Left forelimb (tissue), 1 donor: Measurements from ENCODE around the gene RPTOR.
A peak's percentile ranks its signal among the peaks of the same experiment; 100 is the strongest.
"Not testable (repeated sequence)": the region's sequence is repeated elsewhere in the genome, so short reads cannot be mapped to it uniquely, and the experiment has no call there.

Source experiments
- DNase-seq: peaks from one replicate; pipeline ENCODE4 v3.0.0-alpha.2; 2018; ENCODE audit warnings: low spot score

Gene RPTOR

DNA sequence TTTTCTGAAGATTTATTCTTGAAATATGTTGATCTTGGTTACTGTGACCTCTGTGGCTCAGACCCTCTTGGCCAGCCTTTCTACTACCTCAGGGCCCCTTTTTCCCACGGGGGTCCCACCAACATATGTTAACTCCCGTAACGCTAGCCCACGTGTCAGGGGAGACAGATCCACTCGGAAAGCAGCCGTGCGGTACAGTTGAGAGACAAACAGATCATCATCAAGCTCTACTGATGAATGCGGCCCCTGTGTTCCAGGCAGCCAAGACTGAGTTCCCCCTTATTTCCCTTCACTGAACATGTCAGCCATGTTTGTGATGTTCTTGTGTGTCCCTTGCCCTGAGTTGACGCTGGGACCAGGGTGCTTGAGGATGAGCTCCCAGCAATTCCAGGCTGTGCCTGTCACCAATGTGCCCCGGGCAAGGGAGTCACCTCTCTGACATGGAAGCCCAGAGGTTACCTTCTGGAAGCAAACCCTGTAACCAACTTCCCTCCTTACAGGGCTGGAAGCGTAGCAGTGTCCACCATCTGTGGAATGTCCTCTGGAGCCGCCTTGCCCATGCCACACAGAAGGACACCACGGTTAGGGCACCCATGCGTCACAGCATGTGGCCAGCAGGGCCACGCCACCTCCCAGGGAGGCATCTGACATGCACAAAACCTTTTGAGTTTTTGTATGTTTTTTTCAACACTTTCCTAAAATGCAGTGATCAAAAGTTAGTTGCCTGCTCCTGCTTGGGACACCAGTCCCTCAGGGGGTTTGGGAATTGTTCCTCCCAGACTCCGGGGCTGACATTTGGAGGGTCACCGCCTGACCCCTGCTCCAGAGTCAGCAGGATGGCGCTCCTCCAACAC is 253.3 kb downstream of the RPTOR start:
- no peak for DNase-seq

DNA sequence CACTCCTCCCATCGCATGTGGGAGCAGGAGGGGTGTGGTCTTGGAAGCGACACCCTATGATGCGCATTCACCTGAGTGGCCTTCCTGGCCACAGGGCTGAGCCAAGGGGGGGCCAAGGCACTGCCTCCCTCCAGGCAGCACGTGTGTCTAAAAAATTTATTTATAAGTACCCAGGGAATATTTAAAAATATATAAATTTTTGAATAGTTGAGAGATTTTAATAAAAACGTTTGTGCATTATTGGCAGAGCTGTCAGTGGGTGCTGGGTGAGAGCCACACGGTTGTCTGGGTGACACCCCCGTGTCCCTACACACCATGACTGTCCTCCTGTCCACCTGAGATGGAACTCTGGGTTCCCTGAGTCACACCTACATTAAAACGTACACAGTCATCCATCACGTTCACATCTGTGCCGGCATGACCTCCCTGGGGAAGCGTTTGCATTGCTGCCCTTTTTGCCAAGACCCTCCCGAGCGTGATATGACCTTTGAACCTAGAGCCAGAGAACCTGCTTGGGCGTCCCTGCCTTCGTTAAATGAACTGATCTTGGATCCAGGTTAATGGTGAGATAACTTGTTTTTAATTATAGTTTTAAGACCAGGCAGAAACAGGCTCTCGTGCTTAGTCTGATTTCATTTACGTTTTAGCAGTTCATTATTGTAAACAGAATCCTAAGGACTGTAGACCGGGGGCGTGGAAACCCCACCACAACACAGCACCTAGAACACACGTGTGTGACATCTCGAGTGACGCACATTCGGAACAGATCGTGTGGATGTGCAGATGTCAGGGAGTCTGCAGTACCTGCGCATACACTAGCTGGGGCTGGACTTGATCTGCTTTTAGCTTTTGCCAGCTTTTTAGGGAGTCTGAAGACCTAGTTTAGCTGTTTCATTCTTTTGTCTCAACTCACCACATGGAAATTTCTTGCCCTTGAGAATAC is 254.2 kb downstream of the RPTOR start:
- peak; percentile 23 for DNase-seq

DNA sequence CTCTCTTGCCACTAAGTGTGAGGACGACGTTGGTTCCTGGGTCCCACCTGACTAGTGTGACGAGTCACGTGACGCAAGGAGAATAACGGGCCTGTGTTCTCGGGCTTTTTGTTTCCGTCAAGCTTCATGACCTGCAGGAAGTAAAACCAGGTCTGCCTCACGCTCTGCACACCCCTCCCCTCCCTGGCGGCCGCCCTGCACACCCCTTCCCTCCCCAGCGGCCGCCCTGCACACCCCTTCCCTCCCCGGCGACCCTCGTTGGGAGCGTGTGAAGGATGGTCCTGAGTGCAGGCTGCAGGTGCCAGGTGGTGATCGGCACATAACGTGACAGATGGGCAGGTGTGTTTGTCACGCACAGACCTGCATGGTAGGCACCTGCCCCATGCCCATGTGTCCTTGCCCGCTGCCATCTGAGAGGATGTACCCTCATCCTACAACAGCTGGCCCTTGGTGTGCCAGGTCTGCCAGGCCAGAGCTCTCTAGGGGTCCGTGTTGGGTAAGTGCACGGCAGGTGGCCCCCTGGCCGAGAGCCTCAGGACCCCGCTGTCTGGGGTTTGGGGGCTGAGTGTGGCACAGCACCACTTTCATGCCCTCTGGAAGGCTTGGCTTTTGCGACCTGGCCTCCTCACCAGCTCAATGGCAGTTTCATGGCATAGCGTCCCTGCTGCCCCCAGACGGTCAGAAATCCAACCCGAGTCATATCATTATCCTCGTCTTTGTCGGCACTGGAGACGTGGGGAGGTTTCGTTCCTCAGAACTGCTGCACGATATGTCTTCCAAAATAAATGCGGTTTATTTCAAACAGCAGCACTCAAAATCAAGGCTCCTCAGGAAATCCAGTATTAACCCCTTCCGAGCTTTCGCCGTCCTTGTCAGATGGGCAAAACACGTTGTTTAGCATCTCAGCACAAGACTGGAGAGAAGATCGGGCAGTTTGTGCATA is 255.2 kb downstream of the RPTOR start:
- DNase-seq, result peak; percentile 49

DNA sequence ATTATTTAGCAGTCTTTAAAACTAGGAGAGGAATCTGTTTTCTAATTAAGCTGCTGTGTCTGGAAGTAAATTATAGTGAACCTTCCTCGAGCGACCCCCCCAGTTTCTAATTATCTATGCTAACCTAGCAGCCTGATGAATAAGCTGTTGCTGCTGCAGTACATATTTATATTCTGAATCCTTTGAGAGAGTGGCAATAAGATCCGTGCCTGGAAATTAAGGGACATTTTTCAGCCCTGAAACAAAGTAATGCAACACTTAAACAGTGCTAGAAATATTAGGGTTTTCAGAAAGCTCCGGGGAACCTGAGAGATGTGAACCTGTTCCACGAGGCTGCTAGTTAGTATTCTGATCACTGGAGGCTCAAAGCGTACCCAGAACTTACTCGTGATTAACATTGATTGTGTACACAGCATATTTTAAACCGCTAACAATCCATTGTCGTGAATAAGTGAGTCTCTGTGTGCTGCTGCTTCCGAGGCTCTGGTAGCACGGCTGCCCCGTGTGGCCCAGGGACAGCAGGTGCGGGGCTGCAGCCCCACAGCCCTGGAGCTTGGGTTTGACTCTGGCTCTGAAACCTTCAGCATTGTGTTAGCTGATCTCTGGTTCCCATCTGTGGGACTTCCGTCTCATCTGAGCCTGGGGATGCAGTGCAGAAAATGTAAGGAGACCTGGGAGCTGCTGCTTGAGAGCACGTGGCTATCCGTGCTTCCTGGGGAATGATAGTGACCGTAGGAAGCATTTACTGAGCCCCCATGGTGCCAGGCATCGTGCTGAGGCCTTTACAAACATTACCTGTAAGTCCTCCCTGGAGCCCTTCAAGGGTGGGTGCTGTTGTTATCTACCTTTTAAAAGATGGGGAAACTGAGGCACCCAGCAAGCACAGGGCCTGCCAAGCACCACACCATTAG is 256.1 kb downstream of the RPTOR start:
- DNase-seq, result peak; percentile 42

DNA sequence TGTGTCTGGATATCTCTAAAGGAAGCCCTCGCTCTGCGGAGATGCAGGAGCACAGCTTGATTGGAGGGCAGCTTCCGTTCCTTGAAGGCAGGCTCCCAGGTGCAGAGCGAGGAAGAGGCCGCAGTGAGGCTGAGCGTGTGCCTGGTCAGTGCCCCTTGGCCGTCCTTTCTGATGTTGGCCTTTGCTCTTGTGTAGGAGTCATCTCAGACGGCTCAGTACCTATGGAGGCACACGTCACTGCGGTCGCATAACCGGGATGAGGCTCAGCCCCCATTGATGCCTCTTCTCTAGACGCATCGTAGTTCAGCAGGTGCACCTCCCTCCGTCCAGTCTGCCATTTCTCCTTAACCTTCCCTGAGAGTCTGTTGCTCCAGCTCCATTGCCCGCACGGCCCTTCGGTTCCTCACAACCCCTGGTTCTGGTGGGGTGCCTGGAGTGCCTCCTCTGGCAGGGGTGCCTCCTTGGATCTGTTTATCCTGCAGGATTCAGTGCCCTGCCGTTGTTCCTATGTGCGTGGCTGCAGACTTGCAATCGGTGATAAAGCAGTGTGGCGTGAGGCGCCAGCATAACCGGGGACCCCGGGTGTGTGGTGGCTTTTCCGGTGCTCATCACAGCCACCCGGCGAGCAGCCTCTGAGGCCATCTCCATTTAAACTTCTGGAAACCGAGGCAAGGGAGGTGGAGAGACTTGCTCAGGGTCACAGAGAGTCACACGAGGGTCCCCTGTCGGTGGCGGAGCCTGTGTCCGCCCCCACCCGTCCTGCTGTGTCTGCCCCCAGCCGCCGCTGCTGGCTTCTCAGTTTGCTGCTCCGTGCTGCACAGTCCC is 258.2 kb downstream of the RPTOR start:
- DNase-seq, result peak; percentile 48

DNA sequence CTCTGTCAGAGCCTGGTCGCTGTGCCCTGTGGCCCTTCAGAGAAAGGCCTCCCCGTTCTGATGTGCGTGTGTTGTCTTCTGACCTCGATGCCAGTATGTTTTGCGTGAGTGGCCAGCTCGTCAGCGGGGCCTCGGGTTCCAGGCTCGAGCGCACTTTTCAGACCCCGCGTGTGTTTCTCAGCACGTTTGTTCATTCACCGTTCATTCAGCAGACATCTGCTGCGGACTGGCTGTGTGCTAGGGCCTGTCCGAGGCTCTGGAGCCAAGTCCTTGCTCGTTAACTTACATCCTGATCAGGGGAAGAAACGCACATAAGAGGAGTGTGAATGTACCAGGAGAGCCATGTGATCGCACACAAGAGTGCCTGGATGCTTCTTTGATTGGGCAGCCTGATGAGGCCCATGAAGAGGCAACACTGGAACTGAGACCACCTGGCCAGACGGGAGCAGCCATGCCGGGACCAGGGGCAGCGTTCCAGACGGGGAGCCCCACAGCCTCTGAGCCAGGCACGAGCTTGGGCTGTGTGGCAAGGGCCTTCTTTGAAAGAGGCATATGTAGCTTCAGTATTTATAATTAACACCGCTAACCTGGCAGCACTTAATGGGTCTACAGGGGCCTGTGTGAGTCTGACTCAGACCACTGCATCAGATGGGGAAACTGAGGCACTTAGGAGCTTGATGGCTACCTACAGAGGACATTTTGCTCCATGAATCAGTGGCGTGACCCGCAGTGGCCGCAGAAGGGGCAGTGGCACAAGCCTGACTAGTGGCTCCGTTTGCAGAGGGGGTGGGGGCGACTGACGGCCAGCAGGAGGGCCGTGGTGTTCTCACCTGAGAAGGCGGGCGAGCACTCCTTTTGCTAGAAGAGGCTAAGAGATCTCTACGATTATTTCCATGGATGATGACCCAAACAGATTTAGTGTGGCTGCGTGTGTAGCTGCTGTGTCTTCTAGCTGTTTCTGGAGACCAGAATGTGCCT is 259.1 kb downstream of the RPTOR start:
- peak; percentile 45 for DNase-seq

DNA sequence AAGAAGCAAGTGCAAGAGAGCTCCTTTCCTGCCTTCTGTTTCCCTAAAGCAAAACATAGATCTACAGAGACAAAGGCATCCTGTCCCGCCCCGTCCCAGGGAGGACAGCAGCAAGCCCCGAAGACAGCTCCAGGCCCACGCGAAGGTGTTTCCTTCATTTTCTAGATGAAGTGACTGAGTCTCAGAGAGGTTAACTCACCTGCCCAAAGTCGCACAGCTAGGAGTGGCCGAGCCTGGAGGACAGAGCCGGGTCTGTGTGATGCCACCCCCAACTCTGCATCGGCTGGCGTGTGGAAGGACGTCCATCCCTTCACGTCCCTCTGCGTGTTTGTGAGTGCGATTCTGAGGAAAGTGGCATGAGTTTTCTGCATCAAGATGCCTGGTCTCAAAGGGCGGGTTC is 259.8 kb downstream of the RPTOR start:
- peak; percentile 31 for DNase-seq

DNA sequence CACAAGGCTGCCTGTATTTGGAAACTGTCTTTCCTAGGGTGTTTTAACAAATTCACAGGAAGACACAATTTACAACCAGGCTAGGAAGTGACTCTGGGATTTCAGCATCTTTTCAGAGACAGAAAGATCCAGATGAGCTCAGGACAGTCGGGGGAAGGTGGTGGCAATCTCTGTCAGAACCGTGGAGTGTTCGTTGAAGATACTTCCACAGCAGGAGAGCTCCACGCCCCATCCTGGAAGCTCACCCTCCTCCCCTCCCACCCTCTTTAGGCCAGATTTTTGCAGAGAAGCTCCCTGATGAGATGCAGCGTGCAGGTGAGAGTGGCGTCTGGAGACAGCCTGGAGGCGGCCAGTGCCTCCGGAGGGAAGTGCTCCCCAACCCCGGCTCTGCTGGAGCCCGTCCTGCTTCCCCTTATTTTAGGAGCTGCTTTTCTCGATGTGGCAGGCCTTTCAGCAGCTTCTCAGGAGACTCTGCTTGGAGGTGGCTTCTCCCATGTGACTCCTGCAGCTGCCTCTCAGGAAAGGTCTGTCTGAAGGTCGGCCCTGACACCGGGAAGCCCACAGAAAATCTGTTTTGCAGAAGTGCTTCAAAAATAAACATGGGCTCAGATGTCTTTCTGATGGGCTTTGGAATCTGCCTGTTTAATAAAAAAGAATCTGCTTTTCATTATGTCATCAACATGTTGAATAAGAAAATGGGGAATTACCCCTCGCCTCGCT is 260.6 kb downstream of the RPTOR start:
- peak; percentile 42 for DNase-seq

DNA sequence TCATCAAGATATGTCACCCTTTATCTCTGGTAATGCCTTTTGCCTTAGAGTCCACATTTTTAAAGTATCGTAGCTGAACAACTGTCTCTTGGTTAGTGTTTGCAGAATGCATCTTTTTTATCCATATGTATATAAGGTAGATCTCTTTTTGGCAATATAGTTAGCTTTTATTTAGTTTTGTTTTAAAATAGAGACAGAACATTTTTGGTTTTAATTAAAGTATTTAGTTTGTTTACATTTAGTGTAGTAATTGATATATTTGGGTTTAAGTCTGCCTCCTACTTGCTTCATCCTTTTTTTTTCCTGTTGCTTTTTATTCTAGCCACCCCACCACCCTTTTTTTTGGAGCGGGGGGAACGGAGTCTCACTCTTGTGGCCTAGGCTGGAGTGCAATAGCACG is 262.4 kb downstream of the RPTOR start:
- peak; percentile 47 for DNase-seq

DNA sequence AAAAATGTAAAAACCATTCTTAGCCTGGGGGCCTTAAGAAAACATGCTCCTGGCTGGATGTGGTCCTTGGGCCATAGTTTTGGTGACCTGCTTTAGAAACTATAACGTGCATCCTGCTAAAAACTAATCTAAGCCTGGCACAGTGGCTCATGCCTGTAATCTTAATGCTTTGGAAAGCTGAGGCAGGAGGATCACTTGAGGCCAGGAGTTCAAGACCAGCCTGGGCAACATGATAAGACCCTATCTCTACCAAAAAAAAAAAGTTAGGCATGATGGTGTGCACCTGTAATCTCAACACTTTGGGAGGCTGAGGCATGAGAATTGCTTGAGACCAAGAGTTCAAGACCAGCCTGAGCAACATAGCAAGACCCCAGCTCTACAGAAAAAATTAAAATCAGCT is 263.2 kb downstream of the RPTOR start:
- DNase-seq, result peak; percentile 12

DNA sequence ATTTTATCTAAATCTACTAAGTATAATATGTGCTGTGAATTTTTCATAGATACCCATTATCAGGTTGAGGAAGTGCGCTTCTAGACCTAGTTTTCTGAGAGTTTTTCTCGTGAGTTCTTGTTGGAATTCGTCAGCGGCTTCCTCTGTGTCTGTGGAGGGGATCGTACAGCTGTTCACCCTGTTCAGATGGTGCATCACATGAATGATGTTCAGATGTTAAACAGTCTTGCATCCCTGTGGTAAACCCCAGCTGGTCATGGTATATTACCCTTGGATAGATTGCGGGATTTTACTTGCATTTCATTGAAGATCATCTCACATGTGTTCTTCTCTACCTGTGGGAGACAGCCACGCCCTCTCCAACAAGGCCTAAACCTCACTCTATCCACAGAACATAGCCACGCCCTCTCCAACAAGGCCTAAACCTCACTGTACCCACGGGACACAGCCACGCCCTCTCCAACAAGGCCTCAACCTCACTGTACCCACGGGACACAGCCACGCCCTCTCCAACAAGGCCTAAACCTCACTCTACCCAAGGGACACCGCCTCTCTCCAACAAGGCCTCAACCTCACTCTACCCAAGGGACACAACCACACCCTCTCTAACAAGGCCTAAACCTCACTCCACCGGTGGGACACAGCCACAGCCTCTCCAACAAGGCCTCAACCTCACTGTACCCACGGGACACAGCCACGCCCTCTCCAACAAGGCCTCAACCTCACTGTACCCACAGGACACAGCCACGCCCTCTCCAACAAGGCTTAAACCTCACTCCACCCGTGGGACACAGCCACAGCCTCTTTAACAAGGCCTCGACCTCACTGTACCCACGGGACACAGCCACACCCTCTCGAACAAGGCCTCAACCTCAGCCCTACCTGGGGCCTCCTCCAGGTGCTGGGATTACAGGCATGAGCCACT is 266.8 kb downstream of the RPTOR start:
- DNase-seq, result peak; percentile 25

DNA sequence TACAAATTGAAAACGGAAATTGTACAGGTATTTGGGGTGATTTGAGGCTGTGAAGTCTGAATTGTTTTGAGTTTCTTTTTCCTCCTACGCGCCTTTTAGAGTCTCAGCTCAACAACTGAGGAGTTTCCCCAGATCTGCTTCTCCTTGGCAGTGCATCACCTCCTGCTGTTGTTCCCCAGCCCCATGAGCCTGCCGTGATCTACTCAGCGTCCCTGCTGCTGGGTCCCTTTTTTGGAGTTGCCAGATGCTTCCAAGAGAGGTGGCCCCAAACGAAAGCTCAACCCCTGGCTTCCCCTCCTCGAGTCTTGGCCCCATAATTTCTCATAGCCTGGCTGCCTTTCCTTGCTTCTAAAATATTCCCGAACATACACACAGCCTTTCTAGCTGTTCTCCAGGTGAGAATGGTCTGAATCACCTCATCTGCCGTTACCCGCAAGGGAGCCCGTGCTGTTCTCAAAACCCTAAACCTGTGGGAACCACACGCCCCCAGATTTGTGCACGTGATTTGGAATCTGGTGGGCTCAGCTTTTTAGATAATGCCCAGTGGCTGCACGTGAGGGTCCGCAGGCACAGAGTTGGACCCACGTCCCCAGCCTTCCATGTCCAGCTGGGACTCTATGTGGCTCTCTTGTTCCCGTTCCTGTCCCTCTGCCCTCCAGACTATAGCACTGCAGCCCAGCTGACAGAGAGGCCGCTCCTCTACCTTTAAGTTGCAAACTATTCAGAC is 267.9 kb downstream of the RPTOR start:
- peak; percentile 17 for DNase-seq

DNA sequence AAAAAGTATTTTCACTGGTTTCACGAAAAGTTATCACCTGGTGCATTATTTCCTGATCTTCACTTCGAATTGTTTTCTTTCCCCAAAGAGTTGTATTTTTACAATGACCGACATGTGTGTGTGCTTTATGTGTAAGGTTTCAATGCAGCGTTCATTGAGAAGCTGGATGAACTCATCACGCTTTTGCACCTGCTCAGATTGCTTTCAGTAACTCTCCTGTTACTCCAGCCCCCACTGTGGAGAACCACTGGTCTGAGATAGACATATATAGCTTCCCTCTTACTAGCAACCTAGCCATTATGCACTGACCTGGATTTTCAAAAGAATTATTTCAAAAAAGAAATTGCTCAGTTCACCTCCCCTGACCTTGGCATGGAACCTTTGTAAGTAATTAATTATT is 268.7 kb downstream of the RPTOR start:
- DNase-seq, result no peak

DNA sequence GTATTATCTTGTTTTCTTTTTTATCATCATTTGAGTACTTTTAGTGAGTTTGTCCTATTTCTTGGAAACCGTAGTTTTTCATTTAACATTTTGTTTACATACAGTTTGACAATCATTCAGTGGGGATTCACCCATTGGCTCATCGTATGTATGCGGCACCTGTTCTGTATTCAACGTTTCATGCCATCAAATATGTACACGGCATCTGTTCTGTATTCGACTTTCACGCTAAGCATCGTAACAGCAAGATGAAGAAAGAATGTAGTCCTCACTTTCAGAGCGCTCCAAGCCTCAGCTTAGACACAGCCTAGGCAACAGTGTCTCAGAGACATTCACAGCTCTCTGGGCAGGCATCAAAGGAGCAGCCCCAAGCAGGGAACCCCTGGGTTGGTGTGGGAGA is 269.9 kb downstream of the RPTOR start:
- no peak for DNase-seq

DNA sequence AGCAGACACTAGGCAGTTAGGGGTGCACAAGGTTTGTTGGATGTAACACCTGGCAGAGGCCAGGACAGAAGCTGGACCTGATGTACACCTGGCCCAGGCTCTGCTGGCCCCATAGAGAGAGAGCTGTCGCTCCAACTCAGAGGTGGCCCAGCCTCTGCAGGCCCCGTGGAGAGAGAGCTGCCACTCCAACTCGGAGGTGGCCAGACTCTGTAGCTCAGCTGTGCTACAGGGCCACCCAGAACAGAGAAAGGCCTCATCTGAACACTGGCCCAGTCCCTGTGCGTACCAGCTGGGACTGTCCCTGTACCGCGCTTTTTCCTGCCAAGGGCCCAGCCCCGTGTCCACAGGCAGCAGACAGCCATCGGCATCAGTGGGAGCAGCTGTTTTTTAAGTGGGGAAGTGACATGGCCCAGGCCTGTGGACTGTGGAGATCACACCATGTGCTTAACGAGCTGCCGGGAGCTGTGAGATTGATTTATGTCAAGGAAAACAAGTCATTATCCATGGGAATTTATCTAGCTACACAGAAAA is 270.6 kb downstream of the RPTOR start:
- no peak for DNase-seq

DNA sequence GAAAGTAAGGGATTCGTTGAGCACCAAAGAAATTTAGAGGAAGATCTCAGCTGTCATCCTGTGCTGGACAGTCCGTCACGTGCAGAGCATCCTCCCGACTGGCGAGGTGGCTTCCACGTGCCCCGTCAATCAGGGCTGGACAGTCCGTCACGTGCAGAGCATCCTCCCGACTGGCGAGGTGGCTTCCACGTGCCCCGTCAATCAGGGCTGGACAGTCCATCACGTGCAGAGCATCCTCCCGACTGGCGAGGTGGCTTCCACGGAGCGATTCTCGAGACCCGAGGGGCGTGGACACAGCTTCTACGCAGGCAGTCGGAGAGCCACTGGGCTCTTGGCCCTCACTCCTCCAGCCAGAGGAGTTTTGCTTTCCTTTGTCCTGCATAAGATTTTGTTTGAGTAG is 271.1 kb downstream of the RPTOR start:
- DNase-seq, result not testable (repeated sequence)
